Lung microvascular endothelial cell (primary cell): ENCODE results near the gene GPR83. TPM values are rescaled to one million over a fixed set of nuclear protein-coding genes. Genes with fewer than 3 reads are reported as not detected.
A peak's percentile ranks its signal among the peaks of the same experiment; 100 is the strongest.
"Not testable (repeated sequence)": the region's sequence is repeated elsewhere in the genome, so short reads cannot be mapped to it uniquely, and the experiment has no call there.

Source experiments
- DNase-seq, 2 donors: peaks; one replicate each; pipeline versions ENCODE4 v3.0.0 to v3.0.0-alpha.2; 2010; ENCODE audit warnings: low read depth in 2 of 2
- total RNA-seq: library from RNA; depleted of rRNA; stranded (reverse); fragments of >200 nt; gene quantifications from 2 replicates; pipeline ENCODE4 v1.2.1, GENCODE V29; 2014

GPR83 gene
- total RNA-seq: not detected in 2 replicates

GRCh38 chr11:94400839-94401772 lies at the start of gene GPR83:
Gene GPR83 (minus strand): TSS chr11:94401419. CDS start chr11:94401247, 172 bp downstream.
- DNase-seq: peak; percentile 2 to 17

GRCh38 chr11:94450048-94450447 lies 48.8 kb upstream of the GPR83 start:
- peak in 1 of 2 donors; percentile 43 for DNase-seq

- peak in 1 of 2 donors; percentile 71 for DNase-seq
These were observed 48.2 kb upstream of the GPR83 start for GRCh38 chr11:94449437-94449836.

GRCh38 chr11:94449029-94449428 lies 47.8 kb upstream of the GPR83 start:
- DNase-seq: no peak

GRCh38 chr11:94447149-94447548 lies 45.9 kb upstream of the GPR83 start:
- DNase-seq: no peak

- DNase-seq: no peak
These were observed 44.4 kb upstream of the GPR83 start for GRCh38 chr11:94445641-94446040.

- DNase-seq: no peak
These were observed 31.8 kb upstream of the GPR83 start for GRCh38 chr11:94433049-94433448.

GRCh38 chr11:94424662-94425061 lies 23.4 kb upstream of the GPR83 start:
- DNase-seq: no peak

- DNase-seq: no peak
These were observed 22.8 kb upstream of the GPR83 start for GRCh38 chr11:94424011-94424410.

- DNase-seq: no peak
These were observed 22.3 kb upstream of the GPR83 start for GRCh38 chr11:94423507-94423906.

- DNase-seq: no peak
These were observed 17.0 kb upstream of the GPR83 start for GRCh38 chr11:94418123-94418765.

- DNase-seq: peak; percentile 31 to 52
These were observed 16.3 kb upstream of the GPR83 start for GRCh38 chr11:94417386-94417987.

- no peak for DNase-seq
These were observed 4.0 kb upstream of the GPR83 start for GRCh38 chr11:94405062-94405833.

GRCh38 chr11:94402355-94402754 lies 1.1 kb upstream of the GPR83 start:
- DNase-seq: no peak

GRCh38 chr11:94401773-94402265 lies 600 bp upstream of the GPR83 start:
- no peak for DNase-seq

GRCh38 chr11:94400457-94400838 lies 771 bp downstream of the GPR83 start:
- no peak for DNase-seq

- peak in 1 of 2 donors; percentile 19 for DNase-seq
These were observed 1.2 kb downstream of the GPR83 start for GRCh38 chr11:94400050-94400449.

GRCh38 chr11:94398101-94398500 lies 3.1 kb downstream of the GPR83 start:
- no peak for DNase-seq

- no peak for DNase-seq
These were observed 4.9 kb downstream of the GPR83 start for GRCh38 chr11:94396282-94396681.

- not testable (repeated sequence) for DNase-seq
These were observed 9.3 kb downstream of the GPR83 start for GRCh38 chr11:94391937-94392336.

GRCh38 chr11:94379613-94380012 lies 21.6 kb downstream of the GPR83 start:
- no peak for DNase-seq
